OCI-LY3 (cell line): ENCODE data around the gene FGF19.

Experiments
- H2AFZ ChIP-seq: fragments of 200-600, 300-600 bp; shearing (Covaris generic); 2 replicates; pipeline ENCODE4 v1.6.0; 2014; ENCODE audit warnings: antibody characterized with exemption, low read depth, low read length
- H3K27ac ChIP-seq: fragments of 200-600, 300-600 bp; sonication (generic); 2 replicates; pipeline ENCODE4 v1.5.1; 2014; ENCODE audit warnings: mild to moderate bottlenecking, low read length, moderate library complexity, mixed read lengths
- H3K27me3 ChIP-seq: fragments of 200-600, 300-600 bp; sonication (generic); 2 replicates; pipeline ENCODE4 v1.6.1; 2014; ENCODE audit warnings: low read depth, low read length, mixed read lengths
- H3K36me3 ChIP-seq: fragments of 200-600, 300-600 bp; sonication (generic); replicated peaks from 2 replicates; pipeline ENCODE3; 2014; ENCODE audit warnings: low read depth, low read length, mixed read lengths
- H3K4me1 ChIP-seq: fragments of 300-600, 200-600 bp; sonication (generic); 2 replicates; pipeline ENCODE4 v1.6.1; 2014; ENCODE audit warnings: low read length, mixed read lengths
- H3K4me2 ChIP-seq: fragments of 200-600, 300-600 bp; sonication (generic); 2 replicates; pipeline ENCODE4 v1.6.1; 2014; ENCODE audit warnings: low read length, mixed read lengths
- H3K4me3 ChIP-seq: fragments of 300-600, 200-600 bp; sonication (generic); 2 replicates; pipeline ENCODE4 v1.5.1; 2014; ENCODE audit warnings: antibody characterized with exemption, mild to moderate bottlenecking, low read length, moderate library complexity
- H3K79me2 ChIP-seq: fragments of 300-600, 200-600 bp; shearing (Covaris generic); 2 replicates; pipeline ENCODE4 v1.6.1; 2014; ENCODE audit warnings: mild to moderate bottlenecking, low read length, mixed read lengths
- H3K9ac ChIP-seq: fragments of 300-600, 200-600 bp; shearing (Covaris generic); 2 replicates; pipeline ENCODE4 v1.6.0; 2014; ENCODE audit warnings: mild to moderate bottlenecking, low read length, moderate library complexity
- H3K9me3 ChIP-seq: fragments of 200-600, 300-600 bp; shearing (Covaris generic); 2 replicates; pipeline ENCODE4 v1.6.1; 2014; ENCODE audit warnings: low read length, mixed read lengths; ENCODE audit not compliant: insufficient read depth
- H4K20me1 ChIP-seq: fragments of 200-600, 300-600 bp; sonication (generic); 2 replicates; pipeline ENCODE4 v1.6.1; 2016; ENCODE audit warnings: low read length, mixed read lengths; ENCODE audit not compliant: insufficient read depth
- CTCF ChIP-seq: fragments of 200-600, 300-600 bp; sonication (generic); IDR thresholded peaks from 2 replicates; pipeline ENCODE4 v1.5.1; 2014; ENCODE audit warnings: antibody characterized with exemption, low read length, low read depth
- EZH2phosphoT487 ChIP-seq: fragments of 200-600 bp; shearing (Covaris generic); IDR thresholded peaks from 2 replicates; pipeline ENCODE4 v1.6.1; 2018; ENCODE audit warnings: antibody characterized with exemption, mixed run types, low read depth

Gene FGF19

GRCh38 chr11:69682221-69682620, 21.6 kb downstream of the FGF19 start:
- H3K4me2 ChIP-seq, result no peak overlapping the region

GRCh38 chr11:69680688-69681087, 23.1 kb downstream of the FGF19 start:
- no peaks in the 10 kb centered on the region for H3K79me2 ChIP-seq
- H3K36me3 ChIP-seq, result no peaks in the 10 kb centered on the region
- H3K27me3 ChIP-seq, result no peaks in the 10 kb centered on the region
- no peak overlapping the region for H3K4me3 ChIP-seq
- H4K20me1 ChIP-seq, result no peaks in the 10 kb centered on the region
- no peak overlapping the region for H3K27ac ChIP-seq
- TF ChIP-seq CTCF (no peak), EZH2phosphoT487 (no peak)
- H3K4me1 ChIP-seq, result peaks cover 4% of the 10 kb centered on the region; the same call in 1 of the 2 replicates
- H2AFZ ChIP-seq, result no peak overlapping the region
- H3K4me2 ChIP-seq, result no peak overlapping the region
- no peaks in the 10 kb centered on the region for H3K9me3 ChIP-seq
- H3K9ac ChIP-seq, result no peak overlapping the region

More at GRCh38 chr11:69682221-69682620, 21.6 kb downstream of the FGF19 start:
- no peak overlapping the region for H2AFZ ChIP-seq
- no peaks in the 10 kb centered on the region for H3K79me2 ChIP-seq
- no peaks in the 10 kb centered on the region for H3K27me3 ChIP-seq
- peaks cover 5% of the 10 kb centered on the region; the same call in 1 of the 2 replicates for H3K4me1 ChIP-seq
- H3K27ac ChIP-seq, result no peak overlapping the region
- H3K4me3 ChIP-seq, result no peak overlapping the region
- H3K36me3 ChIP-seq, result no peaks in the 10 kb centered on the region
- TF ChIP-seq EZH2phosphoT487 (no peak), CTCF (no peak)
- H3K9ac ChIP-seq, result no peak overlapping the region
- H4K20me1 ChIP-seq, result no peaks in the 10 kb centered on the region
- no peaks in the 10 kb centered on the region for H3K9me3 ChIP-seq

- no peaks in the 10 kb centered on the region for H4K20me1 ChIP-seq
- H2AFZ ChIP-seq, result no peak overlapping the region
- TF ChIP-seq EZH2phosphoT487 (no peak), CTCF (no peak)
- peaks cover 9% of the 10 kb centered on the region for H3K4me1 ChIP-seq
- H3K27me3 ChIP-seq, result no peaks in the 10 kb centered on the region
- H3K79me2 ChIP-seq, result peaks cover 24% of the 10 kb centered on the region
- no peak overlapping the region for H3K27ac ChIP-seq
- no peak overlapping the region for H3K9ac ChIP-seq
- H3K4me3 ChIP-seq, result no peak overlapping the region
- H3K9me3 ChIP-seq, result no peaks in the 10 kb centered on the region
- no peak overlapping the region for H3K4me2 ChIP-seq
- no peaks in the 10 kb centered on the region for H3K36me3 ChIP-seq
These were observed 26.1 kb downstream of the FGF19 start for GRCh38 chr11:69677749-69678148.

- H2AFZ ChIP-seq, result peak within 1 kb of the TSS; percentile 89
- H3K79me2 ChIP-seq, result peaks cover 26% of the 10 kb centered on the region
- H3K36me3 ChIP-seq, result peaks cover 6% of the 10 kb centered on the region
- peak within 1 kb of the TSS; percentile 82 for H3K9ac ChIP-seq
- no peaks in the 10 kb centered on the region for H3K27me3 ChIP-seq
- H4K20me1 ChIP-seq, result no peaks in the 10 kb centered on the region
- peak within 1 kb of the TSS; percentile 5; the same call in 1 of the 2 replicates for H3K27ac ChIP-seq
- no peaks in the 10 kb centered on the region for H3K9me3 ChIP-seq
- H3K4me2 ChIP-seq, result peak within 1 kb of the TSS; percentile 94
- peak within 1 kb of the TSS; percentile 92 for H3K4me3 ChIP-seq
- TF ChIP-seq CTCF (no peak), EZH2phosphoT487 (no peak)
- peaks cover 9% of the 10 kb centered on the region for H3K4me1 ChIP-seq
These were observed 28.7 kb downstream of the FGF19 start, which contains the start of gene LTO1 for GRCh38 chr11:69674886-69675714. Gene LTO1, minus strand, starts transcription at chr11:69675353. Its CDS starts 114 bp downstream, at chr11:69675239.
